A673 (cell line): ENCODE measurements around the gene SLC6A2. TPM values are rescaled to one million over a fixed set of nuclear protein-coding genes. Genes with fewer than 3 reads are reported as not detected.

Experiments
- BruUV-seq: library from RNA; stranded (reverse); fragments of 400-500 nt; replicated peaks from 2 replicates; lab custom pipeline; 2021; lab: Mats Ljungman, UMichigan
- CTCF ChIA-PET: fragments of 300-600 bp; sonication (Branson Sonifier 250); formaldehyde crosslinking; loops from one replicate; lab custom pipeline; 2022; ENCODE audit warnings: antibody characterized with exemption; lab: Charles Lee
- POLR2A ChIA-PET: fragments of 300-600 bp; sonication (Branson Sonifier 250); formaldehyde crosslinking; loops from one replicate; lab custom pipeline; 2022; ENCODE audit warnings: antibody characterized with exemption; ENCODE audit not compliant: low non-redundant PET; lab: Charles Lee
- DNase-seq: peaks from one replicate; pipeline ENCODE4 v3.0.0-alpha.2; 2015; ENCODE audit warnings: low spot score
- H3K27ac ChIP-seq: fragments of 200-600 bp; sonication (generic); 2 replicates; pipeline ENCODE4 v1.5.1; 2016; ENCODE audit warnings: mixed run types, low read depth, mild to moderate bottlenecking, mixed read lengths, antibody characterized with exemption, low read length; ENCODE audit not compliant: poor library complexity, severe bottlenecking
- H3K27me3 ChIP-seq: fragments of 200-600 bp; sonication (generic); replicated peaks from 2 replicates; pipeline ENCODE4 v1.6.1; 2017; ENCODE audit warnings: mixed run types, low read depth, mild to moderate bottlenecking, mixed read lengths, antibody characterized with exemption, low read length; ENCODE audit not compliant: insufficient read depth, poor library complexity
- H3K36me3 ChIP-seq: fragments of 200-600 bp; sonication (generic); 2 replicates; pipeline ENCODE4 v1.6.1; 2016; ENCODE audit warnings: mixed run types, mild to moderate bottlenecking, mixed read lengths, antibody characterized with exemption, low read length; ENCODE audit not compliant: insufficient read depth, poor library complexity, severe bottlenecking
- H3K4me1 ChIP-seq: fragments of 200-600 bp; sonication (generic); 2 replicates; pipeline ENCODE4 v1.6.1; 2017; ENCODE audit warnings: mixed run types, mild to moderate bottlenecking, mixed read lengths, antibody characterized with exemption, low read length; ENCODE audit not compliant: insufficient read depth, poor library complexity, severe bottlenecking
- H3K4me3 ChIP-seq: fragments of 200-600 bp; sonication (generic); 2 replicates; pipeline ENCODE4 v1.5.1; 2016; ENCODE audit warnings: low read depth, mixed run types, mild to moderate bottlenecking, mixed read lengths, low read length; ENCODE audit not compliant: poor library complexity, severe bottlenecking
- H3K9me3 ChIP-seq: fragments of 200-600 bp; sonication (generic); 2 replicates; pipeline ENCODE4 v1.6.1; 2016; ENCODE audit warnings: mixed run types, low read depth, mild to moderate bottlenecking, mixed read lengths, antibody characterized with exemption, low read length; ENCODE audit not compliant: poor library complexity, severe bottlenecking
- CTCF ChIP-seq: fragments of 300-800, 200-600 bp; sonication (generic); conservative IDR thresholded peaks from 2 replicates; pipeline ENCODE4 v1.5.1; 2017; ENCODE audit warnings: low read depth, mild to moderate bottlenecking, antibody characterized with exemption, low read length, moderate library complexity, mixed read lengths
- EZH2 ChIP-seq: fragments of 200-600 bp; sonication (generic); IDR thresholded peaks from 2 replicates; pipeline ENCODE4 v1.6.1; 2017; ENCODE audit warnings: borderline replicate concordance, low read depth, mild to moderate bottlenecking, mixed read lengths, antibody characterized with exemption, low read length; ENCODE audit not compliant: poor library complexity, severe bottlenecking
- intact Hi-C: fragments of 100-400 bp; cut with micrococcal nuclease; formaldehyde crosslinking; loops from one replicate; pipeline ENCODE4 v1.10.0; 2022; ENCODE audit not compliant: unreplicated experiment
- total RNA-seq: library from RNA; stranded (reverse); gene quantifications from 2 replicates; pipeline ENCODE4 v1.2.3, GENCODE V29; 2021

SLC6A2 gene
- total RNA-seq, 1 experiment from 2014 or later = not detected

GRCh38 chr16:55698331-55698730 lies 42.5 kb downstream of the SLC6A2 start:
- H3K9me3 ChIP-seq = no peaks in the 10 kb centered on the region
- intact Hi-C loops = no loop called here
- no peaks in the 10 kb centered on the region for H3K27me3 ChIP-seq
- POLR2A ChIA-PET = no interaction called here
- no peak for DNase-seq
- H3K4me1 ChIP-seq = no peaks in the 10 kb centered on the region
- no peak overlapping the region for H3K27ac ChIP-seq
- no peak overlapping the region for H3K4me3 ChIP-seq
- no peaks in the 10 kb centered on the region for H3K36me3 ChIP-seq
- TF ChIP-seq EZH2 (no peak), CTCF (no peak)
- CTCF ChIA-PET = no interaction called here
- BruUV-seq = no TSS peak

- Histone ChIP-seq H3K4me3 (no peak overlapping the region), H3K27ac (no peak overlapping the region), H3K9me3 (no peaks in the 10 kb centered on the region), H3K27me3 (no peaks in the 10 kb centered on the region), H3K36me3 (no peaks in the 10 kb centered on the region), H3K4me1 (no peaks in the 10 kb centered on the region)
- no peak for DNase-seq
- ChIA-PET CTCF (no interaction called here), POLR2A (no interaction called here)
- intact Hi-C loops = no loop called here
- TF ChIP-seq EZH2 = no peak
- TF ChIP-seq CTCF = no peak
- no TSS peak for BruUV-seq
Measured at GRCh38 chr16:55698946-55699345, 43.2 kb downstream of the SLC6A2 start.

GRCh38 chr16:55699616-55700015 lies 43.8 kb downstream of the SLC6A2 start:
- intact Hi-C loops = loop anchor here (5.0 to 10.0 kb wide), 2 partner anchors 157 to 615 kb away; no protein-coding TSS in a partner anchor

More at GRCh38 chr16:55699616-55700015, 43.8 kb downstream of the SLC6A2 start:
- H3K27me3 ChIP-seq = no peaks in the 10 kb centered on the region
- POLR2A ChIA-PET = no interaction called here
- no peak overlapping the region for H3K27ac ChIP-seq
- no peaks in the 10 kb centered on the region for H3K9me3 ChIP-seq
- TF ChIP-seq EZH2 = no peak
- no peak for TF ChIP-seq CTCF
- no peak overlapping the region for H3K4me3 ChIP-seq
- H3K4me1 ChIP-seq = peaks cover 2% of the 10 kb centered on the region
- no peak for DNase-seq
- H3K36me3 ChIP-seq = no peaks in the 10 kb centered on the region
- BruUV-seq = no TSS peak
- CTCF ChIA-PET = interaction anchor here (0.7 kb wide), 1 partner anchor 179 kb away, joined by 3 read pairs; no protein-coding TSS in a partner anchor
